SK-N-SH (cell line): Measurements from ENCODE around the gene OR2B2.

ENCODE experiments used
- CTCF ChIP-seq: fragments of 200-600 bp; sonication (generic); IDR thresholded peaks from 2 replicates; pipeline ENCODE4 v1.6.1; 2017; ENCODE audit warnings: antibody characterized with exemption, mild to moderate bottlenecking, moderate library complexity
- EP300 ChIP-seq, 2 experiments: IDR thresholded peaks; 2 replicates each; pipeline versions ENCODE4 v1.4.0 to v1.6.1; 2012; ENCODE audit warnings: borderline replicate concordance in 1 of 2, low read depth in 1 of 2, low read length in 1 of 2
- FOXM1 ChIP-seq: IDR thresholded peaks from 2 replicates; pipeline ENCODE4 v1.4.0; 2012; ENCODE audit warnings: low read depth, mild to moderate bottlenecking
- GABPA ChIP-seq: IDR thresholded peaks from 2 replicates; pipeline ENCODE4 v1.4.0; 2012; ENCODE audit warnings: low read depth, mild to moderate bottlenecking
- NFIC ChIP-seq: IDR thresholded peaks from 2 replicates; pipeline ENCODE4 v1.4.0; 2012; ENCODE audit warnings: borderline replicate concordance
- NRF1 ChIP-seq: IDR thresholded peaks from 2 replicates; pipeline ENCODE4 v1.6.1; 2012; ENCODE audit warnings: low read depth, mild to moderate bottlenecking, low read length

- TF ChIP-seq EP300 (IDR thresholded peaks at IDR 0.05; ENCODE audit: borderline replicate concordance in 1 of 2, low read depth in 1 of 2, low read length in 1 of 2) (no peak), NFIC (no peak), GABPA (no peak), CTCF (no peak), NRF1 (no peak), FOXM1 (no peak)
Measured at GRCh38 chr6:27940766-27941165, 28.6 kb upstream of the OR2B2 start.
